ENCODE results near the gene OGFOD3.
"Not testable (repeated sequence)": the region's sequence is repeated elsewhere in the genome, so short reads cannot be mapped to it uniquely, and the experiment has no call there.

OGFOD3 gene

GRCh38 chr17:82351713-82352488, 66.5 kb downstream of the OGFOD3 start:
- DNase-seq (ENCODE audit: low read depth in 3 of 3) = peak; percentile 55 to 72 (median 57)

- no peak for DNase-seq (ENCODE audit: low read depth in 3 of 3)
Observed at GRCh38 chr17:82351254-82351712, 67.1 kb downstream of the OGFOD3 start.

DNA sequence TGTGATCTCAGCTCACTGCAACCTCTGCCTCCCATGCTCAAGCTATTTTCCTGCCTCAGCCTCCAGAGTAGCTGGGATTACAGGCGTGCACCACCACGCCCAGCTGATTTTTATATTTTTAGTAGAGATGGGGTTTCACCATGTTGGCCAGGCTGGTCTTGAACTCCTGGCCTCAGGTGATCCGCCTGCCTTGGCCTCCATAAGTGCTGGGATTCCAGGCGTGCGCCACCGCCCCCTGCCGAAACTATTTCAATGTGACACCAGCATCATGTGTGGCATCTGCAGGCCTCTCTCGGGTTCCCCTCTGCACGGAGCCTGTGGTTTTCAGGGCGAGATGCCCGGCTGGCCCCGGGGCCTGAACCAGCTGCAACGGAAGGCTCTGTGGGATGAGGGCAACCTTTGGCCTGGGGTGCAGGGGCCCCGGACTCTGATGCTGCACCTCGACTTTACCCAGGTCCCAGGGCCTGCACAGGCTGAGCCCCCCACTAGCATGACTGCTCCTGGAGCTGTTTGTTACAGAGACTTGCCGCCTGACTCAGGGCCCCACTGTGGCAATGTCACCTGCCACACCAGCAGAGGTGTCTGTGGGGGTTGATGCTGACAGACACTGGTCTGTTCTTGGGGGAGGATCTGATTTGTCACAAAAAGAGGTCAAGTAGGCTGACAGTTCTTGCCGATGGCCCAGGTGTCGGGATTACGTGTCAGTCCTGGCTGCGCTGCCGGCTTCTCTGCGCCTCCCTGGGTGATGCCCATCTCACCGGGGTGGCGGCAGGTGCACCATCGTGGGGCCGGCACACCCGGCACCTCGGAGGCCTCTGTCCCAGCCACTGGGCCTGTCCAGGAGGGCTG, 68.0 kb downstream of the OGFOD3 start:
- no peak for DNase-seq (ENCODE audit: low read depth in 3 of 3)

DNA sequence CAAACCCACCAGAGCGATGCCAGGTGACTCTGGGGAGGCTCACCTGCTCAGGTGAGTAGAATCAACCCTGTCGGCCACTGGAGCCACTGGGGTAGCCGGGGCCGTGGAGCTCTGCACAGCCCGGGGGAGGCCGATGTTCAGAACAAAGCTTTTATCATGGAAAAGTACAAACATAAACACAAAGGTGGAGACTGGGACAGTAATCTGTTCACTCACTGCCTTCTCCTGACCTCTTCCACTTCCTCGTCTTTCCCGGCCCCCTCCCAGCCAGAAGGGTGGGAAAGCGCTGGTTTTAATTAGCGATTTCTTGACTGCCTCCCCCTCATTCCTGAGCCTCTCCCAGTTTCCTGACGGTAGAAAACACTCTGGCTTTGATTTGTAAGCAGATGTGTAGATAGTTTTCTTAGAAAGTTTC, 69.1 kb downstream of the OGFOD3 start:
- DNase-seq (ENCODE audit: low read depth in 3 of 3) = no peak

DNA sequence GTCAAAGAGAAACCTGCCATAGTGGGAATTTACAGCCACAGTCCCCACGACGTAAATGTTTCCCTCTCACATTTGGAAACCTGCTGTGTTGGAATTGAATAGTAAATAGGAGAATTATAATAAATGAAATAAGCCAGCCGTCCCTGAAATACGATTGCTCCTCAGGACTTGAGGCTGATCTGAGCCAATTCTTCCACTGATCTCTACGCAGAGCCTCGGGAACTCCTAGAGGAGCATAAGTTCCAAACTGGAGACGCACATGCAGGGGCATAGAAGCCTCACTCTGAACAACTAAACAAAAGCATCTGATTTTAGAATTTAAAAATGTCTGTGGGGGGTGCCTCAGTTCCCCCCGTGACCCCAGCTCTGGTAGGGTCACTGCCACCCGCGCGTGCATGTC, 69.5 kb downstream of the OGFOD3 start:
- DNase-seq (ENCODE audit: low read depth in 3 of 3) = no peak

DNA sequence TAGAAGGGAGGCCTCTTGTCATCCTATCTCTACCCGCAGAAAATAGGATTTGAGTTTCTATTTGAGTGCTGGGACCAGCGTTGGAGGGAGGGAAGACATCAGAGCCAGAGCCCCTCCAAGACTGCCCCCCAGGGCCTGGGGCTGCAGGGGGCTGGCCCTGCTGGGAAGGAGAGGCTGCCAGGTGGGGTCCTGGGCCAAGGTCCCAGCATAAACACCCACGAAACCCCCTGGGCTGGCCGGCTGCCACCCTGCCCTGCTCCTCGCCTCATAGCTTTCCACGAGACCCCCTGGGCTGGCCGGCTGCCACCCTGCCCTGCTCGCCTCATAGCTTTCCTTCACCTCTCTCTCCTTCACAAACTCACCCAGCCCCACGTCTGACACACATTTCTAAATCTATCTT, 70.0 kb downstream of the OGFOD3 start:
- DNase-seq (ENCODE audit: low read depth in 3 of 3) = no peak

DNA sequence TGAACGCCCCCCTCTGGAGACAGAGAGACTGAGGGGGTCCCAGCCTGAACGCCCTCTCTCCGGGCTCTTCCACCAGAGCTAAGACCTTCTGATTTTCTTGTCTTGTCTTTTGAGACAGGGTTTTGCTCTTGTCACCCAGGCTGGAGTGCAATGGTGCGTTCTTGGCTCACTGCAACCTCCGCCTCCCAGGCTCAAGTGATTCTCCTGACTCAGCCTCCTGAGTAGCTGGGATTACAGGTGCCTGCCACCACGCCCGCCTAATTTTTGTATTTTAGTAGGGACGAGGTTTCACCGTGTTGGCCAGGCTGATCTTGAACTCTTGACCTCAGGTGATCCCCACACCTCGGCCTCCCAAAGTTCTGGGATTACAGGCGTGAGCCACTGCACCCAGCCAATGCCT, 70.4 kb downstream of the OGFOD3 start:
- not testable (repeated sequence) for DNase-seq (ENCODE audit: low read depth in 3 of 3)

DNA sequence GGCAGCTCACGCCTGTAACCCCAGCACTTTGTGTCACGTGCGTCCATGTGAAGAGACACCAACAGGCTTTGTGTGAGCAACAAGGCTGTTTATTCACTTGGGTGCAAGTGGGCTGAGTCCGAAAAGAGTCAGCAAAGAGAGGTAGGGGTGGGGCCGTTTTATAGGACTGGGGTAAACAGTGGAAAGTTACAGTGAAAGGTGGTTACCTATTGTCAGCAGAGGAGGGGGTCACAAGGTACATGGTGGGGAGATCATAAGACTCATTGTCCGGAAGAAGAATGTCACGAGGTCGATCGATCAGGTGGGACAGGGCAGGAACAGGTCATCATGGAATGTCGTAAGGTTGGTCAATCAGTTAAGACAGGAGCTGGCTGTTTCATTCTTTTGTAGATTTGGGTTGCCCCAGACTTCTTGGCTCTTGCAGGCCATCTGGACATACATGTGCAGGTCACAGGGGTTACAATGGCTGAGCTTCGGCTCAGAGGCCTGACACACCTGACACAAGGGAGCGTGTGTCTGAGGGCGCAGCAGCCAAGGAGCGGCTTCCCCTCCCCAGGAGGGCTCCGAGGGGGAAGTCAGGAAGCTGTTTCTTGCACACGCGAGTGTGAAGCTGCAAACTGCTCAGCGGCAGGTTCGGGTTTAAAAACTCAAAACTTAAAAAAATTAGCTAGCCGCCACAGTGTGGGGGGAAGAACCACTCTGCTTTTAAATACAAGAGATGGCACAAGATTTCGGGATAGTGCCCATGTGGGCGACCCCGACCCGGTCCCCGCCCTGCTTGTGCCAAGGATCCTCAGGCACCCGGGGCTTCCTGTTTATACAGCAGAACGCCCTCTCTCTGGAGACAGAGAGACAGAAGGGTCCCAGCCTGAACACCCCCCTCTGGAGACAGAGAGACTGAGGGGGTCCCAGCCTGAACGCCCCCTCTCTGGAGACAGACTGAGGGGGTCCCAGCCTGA, 71.8 kb downstream of the OGFOD3 start:
- no peak for DNase-seq (ENCODE audit: low read depth in 3 of 3)

DNA sequence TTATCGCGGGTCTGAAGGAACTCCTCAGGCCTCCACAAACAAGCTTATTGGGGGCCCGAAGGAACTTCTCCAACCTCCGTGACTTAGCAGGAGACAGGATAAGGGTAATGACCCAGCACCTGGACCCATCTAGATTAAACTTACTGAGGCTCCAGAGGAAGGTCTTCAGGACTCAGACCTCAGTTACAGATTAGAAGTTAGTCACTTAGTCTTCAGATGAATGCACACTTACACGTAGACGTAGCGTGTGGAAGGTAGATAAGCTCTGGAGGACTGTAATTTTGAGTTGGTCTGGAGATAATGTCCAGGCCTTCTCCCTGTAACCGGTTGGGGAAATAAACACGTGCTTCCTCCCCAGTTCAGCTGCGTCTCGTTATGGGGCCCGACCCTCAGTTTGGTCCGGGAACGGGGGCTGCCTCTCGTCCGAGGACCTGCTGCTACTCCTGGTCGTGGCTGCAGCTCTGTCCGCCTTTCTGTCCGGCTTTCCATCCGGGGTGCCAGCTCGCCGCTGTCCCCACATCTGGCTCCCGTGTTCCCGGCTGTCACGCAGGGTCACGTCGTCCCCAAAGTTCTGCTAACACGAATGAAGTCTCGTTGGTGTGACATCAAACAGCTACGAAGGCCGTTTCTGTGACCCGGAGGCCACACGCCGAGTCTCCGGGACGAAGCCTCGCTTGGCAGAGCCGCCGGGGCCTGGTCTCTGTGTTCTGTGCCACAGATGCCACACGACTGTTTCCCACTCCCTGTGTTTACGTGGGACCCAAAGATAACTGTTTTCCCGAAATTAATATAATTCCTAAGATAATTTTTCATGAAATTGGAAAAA, 73.0 kb downstream of the OGFOD3 start:
- DNase-seq (ENCODE audit: low read depth in 3 of 3) = no peak

- DNase-seq (ENCODE audit: low read depth in 3 of 3) = no peak
Observed at GRCh38 chr17:82344175-82344907, 74.0 kb downstream of the OGFOD3 start.

GRCh38 chr17:82343560-82343959, 74.8 kb downstream of the OGFOD3 start:
- no peak for DNase-seq (ENCODE audit: low read depth in 3 of 3)

GRCh38 chr17:82342361-82343079, 75.9 kb downstream of the OGFOD3 start:
- DNase-seq (ENCODE audit: low read depth in 3 of 3) = no peak

DNA sequence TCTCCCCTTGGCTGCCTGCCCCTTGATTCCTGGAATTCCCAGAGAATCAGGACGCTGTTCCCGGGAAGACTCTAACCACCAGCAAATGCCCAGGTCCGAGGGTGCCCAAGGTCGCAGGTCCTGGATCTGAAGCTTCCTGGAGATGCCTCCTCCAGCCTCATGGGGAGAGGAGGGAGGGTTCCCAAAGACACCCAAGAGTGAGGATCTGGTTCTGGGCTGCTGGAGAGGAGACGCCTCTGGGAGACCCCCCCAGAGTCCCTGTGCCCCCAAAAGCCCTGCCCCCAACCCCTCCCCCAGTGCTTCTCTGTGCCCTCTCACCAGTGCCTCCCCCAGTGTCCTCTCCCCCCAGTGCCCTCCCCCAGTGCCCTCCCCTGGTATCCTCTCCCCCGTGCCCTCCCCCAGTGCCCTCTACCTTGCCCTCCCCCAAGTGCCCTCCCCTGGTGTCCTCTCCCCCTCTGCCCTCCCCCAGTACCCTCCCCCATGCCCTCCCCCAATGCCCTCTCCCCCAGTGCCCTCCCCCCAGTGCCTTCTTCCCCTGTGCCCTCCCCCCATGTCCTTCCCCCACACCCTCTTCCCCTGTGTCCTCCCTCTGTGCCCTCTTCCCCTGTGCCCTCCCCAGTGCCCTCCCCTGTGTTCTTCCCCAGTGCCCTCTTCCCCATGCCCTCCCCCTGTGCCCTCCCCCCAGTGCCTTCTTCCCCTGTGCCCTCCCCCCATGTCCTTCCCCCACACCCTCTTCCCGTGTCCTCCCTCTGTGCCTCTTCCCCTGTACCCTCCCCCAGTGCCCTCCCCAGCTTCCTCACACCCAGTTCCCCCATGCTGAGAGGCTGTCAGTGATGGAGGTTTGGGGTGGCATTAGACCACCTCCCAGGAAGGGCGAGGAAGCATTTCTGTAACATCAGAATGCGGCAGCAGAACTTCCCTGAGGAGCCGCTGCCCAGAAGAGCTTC, 78.5 kb downstream of the OGFOD3 start:
- no peak for DNase-seq (ENCODE audit: low read depth in 3 of 3)
